ENCODE data around the gene ARHGAP24. TPM values are rescaled to one million over a fixed set of nuclear protein-coding genes. Genes with fewer than 3 reads are reported as not detected.
A peak's percentile ranks its signal among the peaks of the same experiment; 100 is the strongest.

ARHGAP24 gene
- total RNA-seq, 1 donor, result 67.6 TPM

- no peak for DNase-seq (ENCODE audit: low read depth)
- no peak for TF ChIP-seq CTCF (IDR thresholded peaks at IDR 0.05; ENCODE audit: insufficient read depth, low read length)
- H3K4me3 ChIP-seq (ENCODE audit: low read depth, low read length), result no peak overlapping the region
These were observed 198.0 kb downstream of the ARHGAP24 start for GRCh38 chr4:85672959-85673358.

DNA sequence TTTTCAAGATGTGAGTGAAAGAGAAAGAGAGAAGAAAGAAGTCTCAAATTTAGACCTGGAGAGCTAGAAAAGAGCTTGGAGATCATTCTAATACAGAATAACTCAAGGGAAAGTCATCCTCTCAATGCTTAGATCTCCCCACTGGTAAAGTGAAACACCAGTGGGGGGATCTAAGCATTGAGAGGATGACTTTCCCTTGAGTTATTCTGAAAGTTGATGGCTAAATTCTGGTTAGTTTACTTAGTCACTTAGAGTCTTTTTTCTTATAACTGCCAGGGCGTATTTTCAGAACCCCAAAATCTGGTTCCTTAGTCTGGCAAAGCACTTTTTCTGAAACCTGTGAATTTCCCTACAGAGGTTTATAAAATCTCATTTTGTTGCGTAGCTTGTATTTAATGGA, 198.6 kb downstream of the ARHGAP24 start:
- no peak overlapping the region for H3K4me3 ChIP-seq (ENCODE audit: low read depth, low read length)
- DNase-seq (ENCODE audit: low read depth), result no peak
- no peak for TF ChIP-seq CTCF (IDR thresholded peaks at IDR 0.05; ENCODE audit: insufficient read depth, low read length)

GRCh38 chr4:85675076-85676049, 200.4 kb downstream of the ARHGAP24 start:
- H3K4me3 ChIP-seq (ENCODE audit: low read depth, low read length), result no peak overlapping the region
- TF ChIP-seq CTCF (IDR thresholded peaks at IDR 0.05; ENCODE audit: insufficient read depth, low read length), result no peak
- no peak for DNase-seq (ENCODE audit: low read depth)

DNA sequence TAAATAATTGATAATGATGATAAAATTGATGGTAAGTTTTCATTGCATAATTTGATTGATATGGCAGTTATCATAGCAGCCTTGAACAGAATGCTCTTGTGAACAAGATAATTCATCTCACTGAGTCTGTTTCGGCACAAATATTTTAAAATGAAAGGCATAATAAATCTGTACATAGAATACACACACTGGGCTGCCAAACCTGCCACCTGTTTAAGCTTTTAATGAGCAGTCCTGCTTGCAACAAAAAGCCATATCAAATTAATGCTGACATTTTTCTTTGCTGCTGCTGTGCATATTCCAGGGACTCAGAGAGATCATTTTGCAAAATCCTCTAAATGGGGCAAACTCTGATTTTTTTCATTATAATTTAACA, 201.1 kb downstream of the ARHGAP24 start:
- H3K4me3 ChIP-seq (ENCODE audit: low read depth, low read length), result no peak overlapping the region
- TF ChIP-seq CTCF (IDR thresholded peaks at IDR 0.05; ENCODE audit: insufficient read depth, low read length), result no peak
- no peak for DNase-seq (ENCODE audit: low read depth)

GRCh38 chr4:85676850-85677590, 202.1 kb downstream of the ARHGAP24 start:
- no peak for TF ChIP-seq CTCF (IDR thresholded peaks at IDR 0.05; ENCODE audit: insufficient read depth, low read length)
- H3K4me3 ChIP-seq (ENCODE audit: low read depth, low read length), result no peak overlapping the region
- DNase-seq (ENCODE audit: low read depth), result peak; percentile 47

- H3K4me3 ChIP-seq (ENCODE audit: low read depth, low read length), result no peak overlapping the region
- no peak for TF ChIP-seq CTCF (IDR thresholded peaks at IDR 0.05; ENCODE audit: insufficient read depth, low read length)
- DNase-seq (ENCODE audit: low read depth), result peak; percentile 99
These were observed 206.3 kb downstream of the ARHGAP24 start for GRCh38 chr4:85681221-85681657.

Data from fibroblast of the aortic adventitia (primary cell).